GM12865 (cell line): Measurements from ENCODE around the gene GCLC.

Experiments used
- DNase-seq: peaks from one replicate; pipeline ENCODE4 v3.0.0; 2010; ENCODE audit warnings: low read depth
- H3K4me3 ChIP-seq: 2 replicates; pipeline ENCODE4 v1.5.1; 2011; ENCODE audit warnings: mild to moderate bottlenecking, low read depth, low read length, control low read depth
- CTCF ChIP-seq: IDR thresholded peaks from 2 replicates; pipeline ENCODE4 v1.5.1; 2011; ENCODE audit warnings: low read length, control low read depth, low read depth, inconsistent platforms; ENCODE audit not compliant: insufficient read depth; ENCODE audit errors: missing control alignments

The GCLC gene

GRCh38 chr6:53532942-53533341 is 12.0 kb downstream of the GCLC start:
- DNase-seq: no peak
- H3K4me3 ChIP-seq: no peak overlapping the region
- TF ChIP-seq CTCF: no peak

- TF ChIP-seq CTCF: no peak
These were observed 12.7 kb downstream of the GCLC start for GRCh38 chr6:53532061-53532797.

GRCh38 chr6:53530780-53531386 is 14.0 kb downstream of the GCLC start:
- no peak for DNase-seq
- TF ChIP-seq CTCF: no peak

More at GRCh38 chr6:53532061-53532797, 12.7 kb downstream of the GCLC start:
- no peak overlapping the region for H3K4me3 ChIP-seq
- DNase-seq: no peak

GRCh38 chr6:53530346-53530745 is 14.6 kb downstream of the GCLC start:
- no peak overlapping the region for H3K4me3 ChIP-seq
- no peak for TF ChIP-seq CTCF
- no peak for DNase-seq

More at GRCh38 chr6:53530780-53531386, 14.0 kb downstream of the GCLC start:
- H3K4me3 ChIP-seq: no peak overlapping the region

- TF ChIP-seq CTCF: no peak
- DNase-seq: no peak
These were observed 15.4 kb downstream of the GCLC start for GRCh38 chr6:53529324-53530036.

GRCh38 chr6:53528107-53528506 is 16.8 kb downstream of the GCLC start:
- no peak for DNase-seq
- H3K4me3 ChIP-seq: no peak overlapping the region
- TF ChIP-seq CTCF: no peak

More at GRCh38 chr6:53529324-53530036, 15.4 kb downstream of the GCLC start:
- H3K4me3 ChIP-seq: no peak overlapping the region
